AG10803 (cell line): ENCODE data around the gene MID1.

Source experiments
- DNase-seq: peaks from one replicate; pipeline ENCODE4 v3.0.0; 2010; ENCODE audit warnings: low read depth
- H3K4me3 ChIP-seq: 2 replicates; pipeline ENCODE4 v1.5.1; 2011; ENCODE audit warnings: mild to moderate bottlenecking, low read length, control low read depth
- CTCF ChIP-seq: conservative IDR thresholded peaks from 2 replicates; pipeline ENCODE4 v1.5.1; 2011; ENCODE audit warnings: mild to moderate bottlenecking, low read length, control low read depth, inconsistent platforms

MID1 gene

GRCh38 chrX:10578527-10578926 is 41.9 kb downstream of the MID1 start:
- no peak for TF ChIP-seq CTCF
- no peak overlapping the region for H3K4me3 ChIP-seq
- DNase-seq, result no peak

GRCh38 chrX:10577853-10578252 is 42.5 kb downstream of the MID1 start:
- TF ChIP-seq CTCF, result no peak
- no peak overlapping the region for H3K4me3 ChIP-seq
- DNase-seq, result no peak

GRCh38 chrX:10576777-10577447 is 43.5 kb downstream of the MID1 start:
- no peak for DNase-seq
- H3K4me3 ChIP-seq, result no peak overlapping the region
- TF ChIP-seq CTCF, result no peak

GRCh38 chrX:10576186-10576585 is 44.2 kb downstream of the MID1 start:
- TF ChIP-seq CTCF, result no peak
- DNase-seq, result no peak
- no peak overlapping the region for H3K4me3 ChIP-seq

- DNase-seq, result peak; percentile 42
- no peak overlapping the region for H3K4me3 ChIP-seq
- no peak for TF ChIP-seq CTCF
These were observed 45.7 kb downstream of the MID1 start for GRCh38 chrX:10574663-10575062.

- peak; percentile 60 for DNase-seq
- no peak for TF ChIP-seq CTCF
These were observed 49.1 kb downstream of the MID1 start for GRCh38 chrX:10571260-10571659.

GRCh38 chrX:10570601-10571000 is 49.8 kb downstream of the MID1 start:
- DNase-seq, result no peak
- TF ChIP-seq CTCF, result no peak
- no peak overlapping the region for H3K4me3 ChIP-seq

More at GRCh38 chrX:10571260-10571659, 49.1 kb downstream of the MID1 start:
- H3K4me3 ChIP-seq, result no peak overlapping the region
